ENCODE results near the gene ZNF579.

GRCh38 chr19:55621673-55622231, 41.1 kb upstream of the ZNF579 start:
- TF ChIP-seq, protein P1, sequence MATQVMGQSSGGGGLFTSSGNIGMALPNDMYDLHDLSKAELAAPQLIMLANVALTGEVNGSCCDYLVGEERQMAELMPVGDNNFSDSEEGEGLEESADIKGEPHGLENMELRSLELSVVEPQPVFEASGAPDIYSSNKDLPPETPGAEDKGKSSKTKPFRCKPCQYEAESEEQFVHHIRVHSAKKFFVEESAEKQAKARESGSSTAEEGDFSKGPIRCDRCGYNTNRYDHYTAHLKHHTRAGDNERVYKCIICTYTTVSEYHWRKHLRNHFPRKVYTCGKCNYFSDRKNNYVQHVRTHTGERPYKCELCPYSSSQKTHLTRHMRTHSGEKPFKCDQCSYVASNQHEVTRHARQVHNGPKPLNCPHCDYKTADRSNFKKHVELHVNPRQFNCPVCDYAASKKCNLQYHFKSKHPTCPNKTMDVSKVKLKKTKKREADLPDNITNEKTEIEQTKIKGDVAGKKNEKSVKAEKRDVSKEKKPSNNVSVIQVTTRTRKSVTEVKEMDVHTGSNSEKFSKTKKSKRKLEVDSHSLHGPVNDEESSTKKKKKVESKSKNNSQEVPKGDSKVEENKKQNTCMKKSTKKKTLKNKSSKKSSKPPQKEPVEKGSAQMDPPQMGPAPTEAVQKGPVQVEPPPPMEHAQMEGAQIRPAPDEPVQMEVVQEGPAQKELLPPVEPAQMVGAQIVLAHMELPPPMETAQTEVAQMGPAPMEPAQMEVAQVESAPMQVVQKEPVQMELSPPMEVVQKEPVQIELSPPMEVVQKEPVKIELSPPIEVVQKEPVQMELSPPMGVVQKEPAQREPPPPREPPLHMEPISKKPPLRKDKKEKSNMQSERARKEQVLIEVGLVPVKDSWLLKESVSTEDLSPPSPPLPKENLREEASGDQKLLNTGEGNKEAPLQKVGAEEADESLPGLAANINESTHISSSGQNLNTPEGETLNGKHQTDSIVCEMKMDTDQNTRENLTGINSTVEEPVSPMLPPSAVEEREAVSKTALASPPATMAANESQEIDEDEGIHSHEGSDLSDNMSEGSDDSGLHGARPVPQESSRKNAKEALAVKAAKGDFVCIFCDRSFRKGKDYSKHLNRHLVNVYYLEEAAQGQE (IDR thresholded peaks at IDR 0.05; ENCODE audit: borderline replicate concordance in 1 of 2, low read depth in 1 of 2, low read length in 2 of 2) = no peak
- TF ChIP-seq NFKB2 (CRISPR knock-in tag; IDR thresholded peaks at IDR 0.05; ENCODE audit: borderline replicate concordance) (no peak), FOXA1 (IDR thresholded peaks at IDR 0.05) (no peak), FOXA1 (CRISPR knock-in tag; IDR thresholded peaks at IDR 0.05) (no peak), ZHX2 (IDR thresholded peaks at IDR 0.05; ENCODE audit: low read depth) (no peak), ZHX2 (CRISPR knock-in tag; IDR thresholded peaks at IDR 0.05; ENCODE audit: borderline replicate concordance) (no peak), SP1 (IDR thresholded peaks at IDR 0.05) (no peak), SP1 (CRISPR knock-in tag; IDR thresholded peaks at IDR 0.05) (no peak), IRX3 (CRISPR knock-in tag; IDR thresholded peaks at IDR 0.05; ENCODE audit: borderline replicate concordance, low read depth) (no peak), HMGXB3 (CRISPR knock-in tag; IDR thresholded peaks at IDR 0.05; ENCODE audit: borderline replicate concordance) (no peak), ZNF564 (CRISPR knock-in tag; IDR thresholded peaks at IDR 0.05) (no peak), BRF2 (CRISPR knock-in tag; IDR thresholded peaks at IDR 0.05) (no peak)
- TF ChIP-seq, protein P2, sequence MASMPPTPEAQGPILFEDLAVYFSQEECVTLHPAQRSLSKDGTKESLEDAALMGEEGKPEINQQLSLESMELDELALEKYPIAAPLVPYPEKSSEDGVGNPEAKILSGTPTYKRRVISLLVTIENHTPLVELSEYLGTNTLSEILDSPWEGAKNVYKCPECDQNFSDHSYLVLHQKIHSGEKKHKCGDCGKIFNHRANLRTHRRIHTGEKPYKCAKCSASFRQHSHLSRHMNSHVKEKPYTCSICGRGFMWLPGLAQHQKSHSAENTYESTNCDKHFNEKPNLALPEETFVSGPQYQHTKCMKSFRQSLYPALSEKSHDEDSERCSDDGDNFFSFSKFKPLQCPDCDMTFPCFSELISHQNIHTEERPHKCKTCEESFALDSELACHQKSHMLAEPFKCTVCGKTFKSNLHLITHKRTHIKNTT (CRISPR knock-in tag; IDR thresholded peaks at IDR 0.05) = no peak
